Natural killer cell treated with Interleukin-12 subunit alpha and Interleukin-12 subunit beta and Interleukin-15 and Interleukin-18, amount 100 ng/mL, for 72 hours (primary cell): ENCODE results near the gene PTPRR. TPM values are rescaled to one million over a fixed set of nuclear protein-coding genes. Genes with fewer than 3 reads are reported as not detected.

Experiments used
- ATAC-seq, 2 donors: fragments of 150-1000 bp; cut with Tn5 transposase in 1 of 2; sonication (Bioruptor Pico), chemical (Tn5 transposase) in 1 of 2; 2 replicates each; pipeline ENCODE4 v1.10.0; 2021
- DNase-seq: peaks from one replicate; pipeline ENCODE4 v3.0.0; 2022; ENCODE audit warnings: low spot score
- H3K27ac Mint-ChIP-seq, 2 donors: 1 replicate in 1 of 2; 2 replicates in 1 of 2; pipeline ENCODE4 v1.8.0; 2022; ENCODE audit warnings: mixed read lengths in 2 of 2, mild to moderate bottlenecking in 1 of 2, moderate library complexity in 1 of 2
- H3K27me3 Mint-ChIP-seq, 2 donors: 1 replicate in 1 of 2; 2 replicates in 1 of 2; pipeline ENCODE4 v1.8.0; 2022; ENCODE audit warnings: mixed read lengths in 2 of 2
- H3K36me3 Mint-ChIP-seq: one replicate; pipeline ENCODE4 v1.8.0; 2022; ENCODE audit warnings: mixed read lengths
- H3K4me1 Mint-ChIP-seq, 2 donors: 1 replicate in 1 of 2; 2 replicates in 1 of 2; pipeline ENCODE4 v1.8.0; 2022; ENCODE audit warnings: low read depth in 2 of 2, mixed read lengths in 2 of 2, mild to moderate bottlenecking in 1 of 2
- H3K4me3 Mint-ChIP-seq: one replicate; pipeline ENCODE4 v1.8.0; 2022; ENCODE audit warnings: mixed read lengths
- H3K9me3 Mint-ChIP-seq: 2 replicates; pipeline ENCODE4 v1.8.0; 2022; ENCODE audit warnings: mixed read lengths
- total RNA-seq, 2 donors: library from RNA; stranded (reverse); gene quantifications; one replicate each; pipeline ENCODE4 v1.2.3, GENCODE V29; 2022

The PTPRR gene
- total RNA-seq, 2 donors from 2014 or later = not detected

DNA sequence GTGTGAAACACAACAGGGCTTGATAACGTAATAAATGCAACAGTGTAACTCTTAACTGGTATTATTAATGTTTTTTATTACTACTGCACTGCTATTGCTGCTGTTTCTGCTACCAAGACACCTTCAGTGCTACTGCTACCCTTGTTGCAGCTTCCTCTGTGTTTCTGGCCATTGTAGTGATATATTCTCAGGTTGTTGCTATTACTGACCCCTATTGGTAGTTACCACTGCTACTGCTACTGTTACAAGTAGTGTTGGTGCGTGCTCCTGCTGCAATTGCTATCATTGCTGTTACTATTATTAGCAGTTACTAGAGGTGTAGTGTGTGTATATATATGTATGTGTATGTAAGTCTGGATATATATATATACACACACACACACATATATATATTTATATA is 196.1 kb downstream of the PTPRR start:
- H3K4me1 Mint-ChIP-seq = peaks cover 0 to 8% of the 10 kb centered on the region in 2 donors
- no peaks in the 10 kb centered on the region for H3K27me3 Mint-ChIP-seq
- no peak for DNase-seq
- H3K27ac Mint-ChIP-seq = no peak overlapping the region
- H3K36me3 Mint-ChIP-seq = no peaks in the 10 kb centered on the region
- H3K4me3 Mint-ChIP-seq = no peak overlapping the region
- no peaks in the 10 kb centered on the region for H3K9me3 Mint-ChIP-seq
- no peak for ATAC-seq

DNA sequence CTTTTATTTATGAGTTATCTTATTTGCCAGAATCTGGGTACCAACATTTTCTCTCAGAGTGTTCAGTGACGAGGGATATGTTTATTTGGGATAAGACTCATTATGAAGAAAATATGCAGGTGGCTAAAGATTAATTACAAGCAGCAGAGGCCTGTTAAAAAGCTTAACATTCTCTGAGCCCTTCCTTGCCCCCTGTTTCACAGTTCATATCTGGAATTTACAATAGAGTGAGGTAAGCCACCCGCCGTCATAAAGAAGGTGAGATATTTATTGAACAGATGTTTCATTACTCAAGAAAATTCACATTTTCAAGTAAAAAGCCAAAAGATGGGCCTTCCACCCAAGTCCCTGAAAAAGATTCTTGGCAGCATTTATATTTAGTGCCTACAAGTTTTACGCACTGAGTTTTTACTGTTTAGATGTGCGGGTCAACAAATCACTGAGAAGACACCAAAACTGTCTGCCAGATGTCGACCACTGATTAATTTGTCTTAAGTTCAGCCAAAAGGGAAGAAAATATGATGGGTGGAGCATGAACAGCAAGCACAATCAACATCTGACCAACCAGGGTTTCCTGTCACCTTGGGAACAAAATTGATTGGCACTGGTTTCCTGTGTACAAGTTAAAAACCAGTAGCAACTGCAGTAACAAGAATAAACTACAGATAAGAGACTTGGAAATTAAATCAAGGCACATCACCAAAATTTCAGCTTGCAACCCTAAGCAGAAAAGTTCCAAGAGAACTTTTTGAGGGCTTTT is 197.8 kb downstream of the PTPRR start:
- Mint-ChIP-seq H3K4me1 (peaks cover 0 to 10% of the 10 kb centered on the region in 2 donors), H3K27me3 (peaks cover 2 to 4% of the 10 kb centered on the region in 2 donors), H3K27ac (peak overlapping the region in 1 of 2 donors; percentile 41), H3K4me3 (no peak overlapping the region), H3K9me3 (no peaks in the 10 kb centered on the region), H3K36me3 (no peaks in the 10 kb centered on the region)
- no peak for ATAC-seq
- DNase-seq = no peak

DNA sequence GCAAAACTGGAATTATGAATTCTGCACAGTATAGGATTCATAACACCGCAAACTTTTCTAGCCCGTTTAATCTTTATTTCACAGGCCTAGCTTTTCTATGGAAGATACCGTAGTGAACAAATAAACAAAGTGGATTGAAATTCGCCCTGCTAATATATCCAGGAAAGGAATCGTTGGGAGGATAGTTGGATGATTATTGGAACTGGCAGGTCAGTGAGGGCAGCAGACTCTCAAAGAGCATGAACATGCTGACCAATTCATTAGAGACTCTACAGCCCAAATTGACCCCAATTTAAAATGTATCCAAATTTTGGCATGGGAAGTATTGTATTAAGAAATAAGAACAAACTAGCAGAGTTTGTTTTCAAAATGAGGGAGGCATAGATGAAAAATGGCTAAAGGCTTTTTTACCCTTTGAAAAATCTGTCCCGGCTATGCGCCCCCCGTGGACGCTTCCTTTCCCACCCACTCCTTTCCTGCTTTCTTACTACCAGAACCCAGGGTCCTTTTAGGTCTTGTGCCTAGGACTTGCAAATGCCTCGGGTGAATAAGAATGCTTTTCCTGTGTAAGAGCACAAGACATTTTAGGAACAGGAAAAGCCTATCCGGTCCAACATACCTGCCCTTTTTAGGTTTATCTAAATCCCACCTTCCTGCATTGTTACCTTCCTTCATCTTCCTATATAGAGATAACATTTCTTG is 198.7 kb downstream of the PTPRR start:
- peak overlapping the region in 1 of 2 donors; percentile 41 for H3K27ac Mint-ChIP-seq
- peaks cover 0 to 10% of the 10 kb centered on the region in 2 donors for H3K4me1 Mint-ChIP-seq
- no peak overlapping the region for H3K4me3 Mint-ChIP-seq
- ATAC-seq = no peak
- H3K9me3 Mint-ChIP-seq = no peaks in the 10 kb centered on the region
- H3K36me3 Mint-ChIP-seq = no peaks in the 10 kb centered on the region
- H3K27me3 Mint-ChIP-seq = peaks cover 2 to 4% of the 10 kb centered on the region in 2 donors
- no peak for DNase-seq

DNA sequence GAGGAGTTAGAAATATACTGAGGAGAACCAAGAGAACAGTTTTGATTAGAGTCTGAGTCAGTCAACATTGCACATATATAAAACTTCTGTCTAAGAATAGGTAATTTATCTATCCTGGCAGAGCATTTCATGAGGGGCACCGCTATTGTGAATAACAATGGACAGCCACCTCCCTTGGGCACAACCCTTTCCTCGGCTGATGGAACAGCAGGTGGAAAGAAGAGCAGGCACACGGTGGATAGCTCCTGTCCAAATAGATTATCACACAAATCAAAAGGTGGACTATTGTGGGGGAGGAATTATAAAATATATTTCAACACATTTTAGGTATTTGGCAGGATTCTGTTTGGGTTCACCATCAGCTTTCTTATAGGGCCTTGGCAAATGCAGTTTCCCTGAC is 199.3 kb downstream of the PTPRR start:
- Mint-ChIP-seq H3K4me1 (peaks cover 0 to 10% of the 10 kb centered on the region in 2 donors), H3K9me3 (no peaks in the 10 kb centered on the region), H3K27me3 (peaks cover 2 to 4% of the 10 kb centered on the region in 2 donors), H3K36me3 (no peaks in the 10 kb centered on the region), H3K4me3 (no peak overlapping the region), H3K27ac (no peak overlapping the region)
- DNase-seq = no peak
- ATAC-seq = no peak

DNA sequence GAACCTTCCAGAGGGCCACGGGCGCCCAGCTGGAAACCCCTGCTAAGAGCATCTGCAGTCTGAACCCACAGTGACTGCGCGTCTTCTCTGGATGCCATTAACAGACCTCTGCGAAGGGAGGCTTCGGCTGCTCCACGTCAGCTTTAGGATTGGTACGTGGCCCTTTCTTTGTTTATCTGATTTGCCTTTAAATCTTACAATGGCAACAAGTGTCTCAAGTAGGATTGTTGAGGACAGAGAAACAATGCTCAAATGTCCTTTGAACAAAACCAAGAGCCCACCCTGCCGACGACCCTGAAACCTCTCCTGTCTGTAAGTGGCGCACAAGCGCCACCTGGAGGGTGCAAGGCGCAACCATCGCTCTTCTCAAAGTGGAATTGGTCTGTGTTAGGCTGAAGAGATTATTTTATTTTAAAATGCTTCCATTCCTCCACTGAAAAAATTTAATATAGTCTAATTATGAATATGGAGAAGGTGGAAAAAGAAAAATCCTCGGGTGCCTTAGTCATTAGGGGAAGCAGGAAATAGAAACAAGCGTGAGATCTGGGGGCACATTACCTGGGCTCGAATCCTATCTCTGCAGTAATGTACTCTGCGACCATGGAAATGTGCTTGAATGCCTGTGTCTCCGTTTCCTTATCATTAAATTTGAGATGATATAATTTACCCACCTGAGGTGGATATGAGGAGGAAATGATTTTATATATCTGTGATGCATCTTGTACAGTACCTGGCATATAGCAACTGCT is 200.7 kb downstream of the PTPRR start:
- peak overlapping the region in 1 of 2 donors; percentile 65 for H3K27ac Mint-ChIP-seq
- no peak for DNase-seq
- no peaks in the 10 kb centered on the region for H3K36me3 Mint-ChIP-seq

DNA sequence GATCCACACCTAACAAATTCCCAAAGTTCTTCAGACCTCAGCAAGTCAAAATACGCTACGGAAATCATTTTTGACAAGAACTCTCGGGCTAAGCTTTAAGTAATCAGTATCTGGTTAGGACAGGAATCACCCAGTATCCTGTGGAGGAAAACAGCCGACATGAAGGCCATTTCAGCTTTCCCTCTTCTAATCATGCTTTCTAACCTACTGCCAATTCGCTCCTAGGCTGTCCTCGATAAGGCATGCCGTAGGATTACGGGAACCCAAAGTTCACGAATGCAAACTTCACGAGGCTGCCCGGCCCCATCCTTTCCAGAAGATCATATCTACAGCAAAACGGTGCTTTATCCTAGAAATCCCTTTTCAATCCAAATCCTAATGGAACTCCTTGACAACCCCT is 201.5 kb downstream of the PTPRR start:
- DNase-seq = no peak
- ATAC-seq = no peak
- H3K36me3 Mint-ChIP-seq = no peaks in the 10 kb centered on the region
- H3K4me3 Mint-ChIP-seq = no peak overlapping the region
- H3K4me1 Mint-ChIP-seq = peaks cover 0 to 10% of the 10 kb centered on the region in 2 donors
- peaks cover 8 to 24% of the 10 kb centered on the region in 2 donors for H3K27me3 Mint-ChIP-seq
- no peaks in the 10 kb centered on the region for H3K9me3 Mint-ChIP-seq
- no peak overlapping the region for H3K27ac Mint-ChIP-seq

More for the DNA sequence above, 200.7 kb downstream of the PTPRR start:
- Mint-ChIP-seq H3K4me3 (peak overlapping the region; percentile 76), H3K27me3 (peaks cover 8 to 16% of the 10 kb centered on the region in 2 donors), H3K9me3 (no peaks in the 10 kb centered on the region), H3K4me1 (peaks cover 0 to 10% of the 10 kb centered on the region in 2 donors)
- peak in 1 of 2 donors; percentile 80 for ATAC-seq

DNA sequence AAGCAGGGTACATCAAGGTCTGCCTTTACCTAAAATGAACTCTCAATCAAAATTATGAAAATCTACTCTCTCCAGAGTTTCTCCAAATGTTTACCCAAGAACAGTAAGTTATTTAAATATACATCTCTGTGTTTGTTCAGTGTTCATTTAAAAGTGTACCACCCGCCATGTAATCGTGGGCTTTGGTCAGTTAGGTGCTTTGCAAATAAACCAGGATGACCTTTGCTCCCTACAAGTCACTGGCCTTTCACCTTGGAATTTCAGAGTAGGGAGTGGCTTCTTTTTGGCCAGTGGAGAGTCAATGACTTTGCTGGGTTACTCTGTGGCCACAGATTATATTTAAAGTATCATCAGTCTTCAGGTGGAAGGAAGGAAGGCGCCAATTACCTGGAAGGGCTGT is 208.7 kb downstream of the PTPRR start:
- Mint-ChIP-seq H3K36me3 (no peaks in the 10 kb centered on the region), H3K4me1 (no peaks in the 10 kb centered on the region), H3K9me3 (no peaks in the 10 kb centered on the region), H3K4me3 (no peak overlapping the region), H3K27ac (no peak overlapping the region), H3K27me3 (peaks cover 17 to 54% of the 10 kb centered on the region in 2 donors)
- DNase-seq (no peak), ATAC-seq (no peak)

DNA sequence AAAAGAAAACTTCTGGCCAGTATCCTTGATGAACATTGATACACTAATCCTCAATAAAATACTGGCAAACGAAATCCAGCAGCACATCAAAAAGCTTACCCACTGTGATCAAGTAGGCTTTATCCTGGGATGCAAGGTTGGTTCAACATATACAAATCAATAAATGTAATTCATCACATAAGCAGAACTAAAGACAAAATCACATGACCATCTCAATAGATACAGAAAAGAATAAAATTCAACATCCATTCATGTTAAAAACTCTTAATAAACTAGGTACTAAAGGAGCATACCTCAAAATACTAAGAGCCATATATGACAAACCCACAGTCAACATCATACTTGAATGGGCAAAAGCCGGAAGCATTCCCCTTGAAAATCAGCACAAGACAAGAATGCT is 211.5 kb downstream of the PTPRR start:
- no peak for ATAC-seq
- Mint-ChIP-seq H3K27ac (no peak overlapping the region), H3K9me3 (no peaks in the 10 kb centered on the region), H3K4me1 (no peaks in the 10 kb centered on the region), H3K4me3 (no peak overlapping the region), H3K27me3 (peaks cover 17 to 46% of the 10 kb centered on the region in 2 donors), H3K36me3 (no peaks in the 10 kb centered on the region)
- DNase-seq = no peak

DNA sequence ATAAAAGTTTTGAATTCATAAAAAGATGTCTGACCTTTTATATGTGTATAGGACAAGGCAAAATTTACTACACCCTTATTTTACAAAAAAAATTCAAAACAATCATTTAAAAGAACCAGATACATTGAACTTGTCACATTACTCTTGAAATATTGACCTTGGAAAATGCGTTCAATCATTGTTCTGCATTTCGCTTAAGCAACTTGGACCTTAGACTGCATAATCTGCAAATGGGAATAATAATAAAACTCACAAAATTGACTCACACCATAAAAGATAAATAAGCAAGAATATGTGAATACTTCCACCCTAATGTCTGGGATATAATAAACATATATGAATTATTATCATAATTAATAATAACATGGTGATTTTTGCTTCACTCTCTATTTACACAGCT is 213.9 kb downstream of the PTPRR start:
- Mint-ChIP-seq H3K4me1 (no peaks in the 10 kb centered on the region), H3K9me3 (no peaks in the 10 kb centered on the region)
- no peak for ATAC-seq

DNA sequence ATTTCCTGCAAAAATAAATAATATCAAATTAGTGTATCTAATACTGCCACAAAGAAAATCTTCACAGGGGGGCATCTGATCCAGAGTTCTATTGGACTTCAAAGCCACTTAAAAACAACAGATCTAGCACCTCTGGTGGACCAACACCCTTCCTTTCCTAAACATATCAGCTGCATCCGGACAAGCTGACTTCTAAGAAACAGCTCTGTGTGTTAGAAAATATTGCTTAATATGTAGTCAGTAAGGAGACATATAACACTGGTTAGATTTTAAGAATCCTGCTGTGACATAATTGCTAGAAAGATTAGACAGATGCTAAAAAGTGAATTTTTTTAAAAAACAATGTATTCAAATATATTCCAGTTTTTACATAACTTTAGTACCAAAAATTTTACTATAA is 222.2 kb downstream of the PTPRR start:
- Mint-ChIP-seq H3K36me3 (peaks cover 4% of the 10 kb centered on the region), H3K4me1 (peaks cover 0 to 7% of the 10 kb centered on the region in 2 donors), H3K27ac (no peak overlapping the region), H3K27me3 (peaks cover 6 to 16% of the 10 kb centered on the region in 2 donors), H3K9me3 (no peaks in the 10 kb centered on the region), H3K4me3 (no peak overlapping the region)
- no peak for DNase-seq
- ATAC-seq = no peak

More for the DNA sequence above, 213.9 kb downstream of the PTPRR start:
- Mint-ChIP-seq H3K27ac (no peak overlapping the region), H3K36me3 (peaks cover 4% of the 10 kb centered on the region), H3K27me3 (peaks cover 20 to 42% of the 10 kb centered on the region in 2 donors), H3K4me3 (no peak overlapping the region)
- DNase-seq = no peak

DNA sequence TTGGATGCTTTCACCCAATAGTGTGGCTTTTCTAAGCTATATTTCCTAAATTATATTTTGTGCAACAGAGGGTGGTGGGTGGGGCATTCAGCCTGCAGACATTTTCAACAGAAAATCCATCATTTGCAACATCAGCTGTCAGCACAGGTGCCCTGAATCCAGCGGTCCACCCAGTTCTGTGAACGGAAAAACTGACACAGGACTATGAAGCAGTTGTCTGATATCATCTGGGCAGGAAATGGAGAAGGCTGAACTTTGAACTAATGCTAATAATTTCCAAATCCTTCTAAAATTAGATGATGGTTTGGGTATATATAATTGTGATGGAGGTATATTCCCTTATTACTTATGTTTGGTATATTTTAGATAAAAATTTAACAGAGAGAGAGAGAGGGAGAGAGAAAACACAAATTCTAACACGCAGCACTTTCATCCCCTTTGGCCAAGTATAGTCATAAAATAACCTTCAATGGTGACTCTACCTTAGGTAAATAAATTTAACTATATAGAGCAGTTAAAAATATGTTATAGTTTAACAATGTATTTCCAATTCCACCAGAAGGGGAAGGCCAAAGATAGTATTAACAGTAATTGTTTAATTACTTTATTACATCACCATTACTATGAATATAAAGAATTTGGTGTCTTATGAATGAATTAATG is 225.0 kb downstream of the PTPRR start:
- DNase-seq (no peak), ATAC-seq (no peak)
- H3K27me3 Mint-ChIP-seq = peaks cover 2 to 3% of the 10 kb centered on the region in 2 donors
- H3K4me1 Mint-ChIP-seq = peaks cover 0 to 7% of the 10 kb centered on the region in 2 donors
- H3K4me3 Mint-ChIP-seq = no peak overlapping the region
- no peaks in the 10 kb centered on the region for H3K9me3 Mint-ChIP-seq
- no peaks in the 10 kb centered on the region for H3K36me3 Mint-ChIP-seq
- no peak overlapping the region for H3K27ac Mint-ChIP-seq

DNA sequence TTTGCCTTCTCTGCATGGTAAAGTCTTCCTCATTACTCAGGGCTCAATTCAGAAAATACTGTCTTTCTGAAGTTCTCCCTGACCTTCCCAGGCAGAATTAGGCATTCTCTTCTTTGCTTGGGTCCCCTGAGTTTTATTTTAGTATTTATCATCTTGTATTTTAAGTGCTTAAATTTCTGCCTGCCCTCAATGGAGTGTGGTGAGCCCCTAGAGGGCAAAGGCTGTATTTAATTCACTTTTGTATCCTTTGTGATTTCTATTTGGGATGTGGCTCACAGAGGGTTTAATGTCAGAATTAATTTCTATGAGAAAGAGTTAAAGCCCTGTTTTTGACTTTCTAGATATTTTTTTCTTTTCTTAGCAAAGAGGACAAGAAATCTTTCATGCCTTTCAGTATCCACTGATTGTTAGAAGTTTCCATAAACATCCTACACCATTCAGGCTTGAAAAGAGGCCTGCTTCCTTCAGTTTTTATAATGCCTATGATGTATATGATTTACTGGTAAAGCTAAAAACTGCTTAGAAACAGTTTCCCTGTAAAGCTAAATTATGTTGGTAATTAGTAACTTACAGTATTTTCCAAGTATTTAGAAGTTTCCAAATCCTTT is 227.8 kb downstream of the PTPRR start:
- no peak for ATAC-seq
- Mint-ChIP-seq H3K4me1 (peaks cover 0 to 3% of the 10 kb centered on the region in 2 donors), H3K4me3 (no peak overlapping the region), H3K27me3 (no peaks in the 10 kb centered on the region), H3K27ac (no peak overlapping the region), H3K36me3 (no peaks in the 10 kb centered on the region), H3K9me3 (no peaks in the 10 kb centered on the region)
- no peak for DNase-seq

DNA sequence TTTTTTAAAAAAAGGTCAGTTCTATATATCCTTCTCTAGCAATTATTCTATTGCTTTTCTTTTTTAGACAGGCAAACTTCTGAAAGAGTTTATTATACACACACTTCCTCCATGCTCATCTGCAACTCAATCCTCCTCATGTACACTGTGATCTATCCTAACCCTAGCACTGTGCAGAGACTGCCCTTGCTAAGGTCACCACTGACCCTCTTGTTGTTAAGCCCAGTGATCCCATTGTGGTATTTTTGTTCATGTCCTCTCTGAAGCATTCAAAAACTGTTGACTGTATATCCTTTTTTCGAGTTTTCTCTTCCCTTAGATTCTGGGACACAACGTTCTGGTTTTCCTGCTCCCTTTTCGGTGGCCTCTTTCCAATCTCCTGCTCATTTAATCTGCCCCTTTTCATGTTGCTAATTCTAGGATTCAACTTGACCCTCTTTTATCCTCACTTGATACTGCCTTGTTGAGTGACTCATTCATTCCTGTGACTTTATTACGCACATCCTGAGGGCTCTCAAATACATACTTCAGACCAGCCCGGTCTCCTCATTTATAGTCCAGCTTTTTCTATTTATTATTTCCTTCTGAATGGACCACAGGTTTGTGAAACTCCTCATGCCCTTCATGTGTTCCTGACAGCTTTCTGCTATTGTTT is 229.4 kb downstream of the PTPRR start:
- Mint-ChIP-seq H3K36me3 (no peaks in the 10 kb centered on the region), H3K4me1 (peaks cover 0 to 3% of the 10 kb centered on the region in 2 donors), H3K27me3 (no peaks in the 10 kb centered on the region), H3K27ac (no peak overlapping the region), H3K4me3 (no peak overlapping the region), H3K9me3 (no peaks in the 10 kb centered on the region)
- ATAC-seq (no peak), DNase-seq (no peak)
